Testis (tissue), 2 donors: ENCODE results near the gene MYO7A.

Experiments used
- CTCF ChIP-seq, 3 experiments: fragments of 450-650 bp in 2 of 3; fragments of 200-600 bp in 1 of 3; sonication (generic) in 1 of 3; IDR thresholded peaks; one replicate each; pipeline ENCODE4 v1.5.1; 2016 to 2019; ENCODE audit warnings: antibody characterized with exemption in 3 of 3, mild to moderate bottlenecking in 2 of 3, moderate library complexity in 1 of 3
- POLR2A ChIP-seq: fragments of 450-650 bp; IDR thresholded peaks from one replicate; pipeline ENCODE4 v1.6.1; 2017; ENCODE audit warnings: antibody characterized with exemption, mild to moderate bottlenecking, moderate library complexity

GRCh38 chr11:77236901-77237300, 108.9 kb downstream of the MYO7A start:
- TF ChIP-seq CTCF (IDR thresholded peaks at IDR 0.05), result no peak
- no peak for TF ChIP-seq POLR2A
